Body of pancreas (tissue), 4 donors: ENCODE measurements around the gene FGFR3.

ENCODE experiments used
- CTCF ChIP-seq, 7 experiments: fragments of 450-650 bp in 4 of 7; fragments of 200-600 bp in 3 of 7; sonication (generic) in 3 of 7; IDR thresholded peaks; one replicate each; pipeline ENCODE4 v1.5.1; 2016 to 2019; ENCODE audit warnings: antibody characterized with exemption in 7 of 7
- POLR2A ChIP-seq, 3 donors: fragments of 450-650 bp; IDR thresholded peaks; one replicate each; pipeline ENCODE4 v1.6.1; 2016; ENCODE audit warnings: antibody characterized with exemption in 3 of 3, mild to moderate bottlenecking in 2 of 3

- TF ChIP-seq CTCF (IDR thresholded peaks at IDR 0.05) = no peak
- no peak for TF ChIP-seq POLR2A (IDR thresholded peaks at IDR 0.05)
Measured at GRCh38 chr4:1750381-1751154, 42.5 kb upstream of the FGFR3 start.
